CD4-positive, alpha-beta memory T cell (primary cell): ENCODE measurements around the gene PLPPR4. TPM values are rescaled to one million over a fixed set of nuclear protein-coding genes. Genes with fewer than 3 reads are reported as not detected.
"Not testable (repeated sequence)": the region's sequence is repeated elsewhere in the genome, so short reads cannot be mapped to it uniquely, and the experiment has no call there.

Source experiments
- CTCF ChIA-PET: fragments of 350-600 bp; sonication (Branson Sonifier 250); formaldehyde crosslinking; loops from one replicate; lab custom pipeline; 2021; ENCODE audit warnings: inconsistent platforms; ENCODE audit not compliant: partially characterized antibody; lab: Charles Lee
- POLR2A ChIA-PET: fragments of 350-600 bp; sonication (Branson Sonifier 250); formaldehyde crosslinking; loops from one replicate; lab custom pipeline; 2021; ENCODE audit not compliant: partially characterized antibody; lab: Charles Lee
- DNase-seq, 5 donors: peaks; one replicate each; pipeline versions ENCODE4 v3.0.0 to v3.0.0-alpha.2; 2020 to 2022; ENCODE audit warnings: mixed read lengths in 1 of 5
- H3K27ac ChIP-seq: one replicate; pipeline ENCODE4 v1.7.0; 2013; ENCODE audit warnings: low read depth, low read length
- H3K27me3 ChIP-seq: 2 replicates; pipeline ENCODE4 v1.7.0; 2013; ENCODE audit warnings: mild to moderate bottlenecking, low read length, moderate library complexity; ENCODE audit not compliant: insufficient read depth
- H3K36me3 ChIP-seq: 2 replicates; pipeline ENCODE4 v1.7.0; 2013; ENCODE audit warnings: mild to moderate bottlenecking, low read length, moderate library complexity; ENCODE audit not compliant: insufficient read depth
- H3K4me1 ChIP-seq: 2 replicates; pipeline ENCODE4 v1.7.0; 2013; ENCODE audit warnings: mild to moderate bottlenecking, low read length, moderate library complexity; ENCODE audit not compliant: insufficient read depth
- H3K4me3 ChIP-seq, 2 donors: one replicate each; pipeline ENCODE4 v1.7.0; 2013; ENCODE audit warnings: low read length in 2 of 2, mild to moderate bottlenecking in 1 of 2
- H3K9me3 ChIP-seq, 2 donors: one replicate each; pipeline ENCODE4 v1.7.0; 2013; ENCODE audit warnings: low read length in 2 of 2, control low read depth in 1 of 2; ENCODE audit not compliant: control insufficient read depth in 1 of 2
- H3K27ac Mint-ChIP-seq, 7 donors: one replicate each; pipeline ENCODE4 v1.8.0; 2020 to 2021; ENCODE audit warnings: mixed read lengths in 7 of 7, mild to moderate bottlenecking in 6 of 7, inconsistent platforms in 3 of 7, moderate library complexity in 3 of 7
- H3K27me3 Mint-ChIP-seq, 2 donors: one replicate each; pipeline ENCODE4 v1.8.0; 2020 to 2021; ENCODE audit warnings: mixed read lengths in 2 of 2
- H3K36me3 Mint-ChIP-seq, 2 donors: one replicate each; pipeline ENCODE4 v1.8.0; 2020 to 2021; ENCODE audit warnings: mixed read lengths in 2 of 2, inconsistent platforms in 1 of 2, mild to moderate bottlenecking in 1 of 2
- H3K4me1 Mint-ChIP-seq, 4 donors: one replicate each; pipeline ENCODE4 v1.8.0; 2020 to 2021; ENCODE audit warnings: mixed read lengths in 4 of 4, mild to moderate bottlenecking in 1 of 4
- H3K4me3 Mint-ChIP-seq, 8 donors: one replicate each; pipeline ENCODE4 v1.8.0; 2020 to 2021; ENCODE audit warnings: mixed read lengths in 8 of 8, mild to moderate bottlenecking in 7 of 8, moderate library complexity in 6 of 8, inconsistent platforms in 3 of 8
- H3K9me3 Mint-ChIP-seq, 8 donors: one replicate each; pipeline ENCODE4 v1.8.0; 2020 to 2021; ENCODE audit warnings: mixed read lengths in 8 of 8, mild to moderate bottlenecking in 5 of 8, inconsistent platforms in 3 of 8, moderate library complexity in 1 of 8
- intact Hi-C: fragments of 100-400 bp; cut with micrococcal nuclease; formaldehyde crosslinking; loops from one replicate; pipeline ENCODE4 v1.15.1; 2023
- polyA plus RNA-seq, 2 donors: library from polyadenylated mRNA; unstranded; fragments of 300-500 nt; fragmentation: Illumina TruSeq; gene quantifications; one replicate each; pipeline ENCODE4 v1.2.3, GENCODE V29; 2021
- total RNA-seq, 2 experiments: library from RNA; stranded (reverse); gene quantifications; one replicate each; pipeline ENCODE4 v1.2.3, GENCODE V29; 2021

The PLPPR4 gene
- total and polyA plus RNA-seq, 4 experiments from 2014 or later, result not detected

GRCh38 chr1:99269321-99269720 lies 5.0 kb downstream of the PLPPR4 start:
- Histone ChIP-seq H3K4me3 (no peak overlapping the region), H3K4me1 (no peaks in the 10 kb centered on the region), H3K27ac (no peak overlapping the region), H3K27me3 (no peaks in the 10 kb centered on the region), H3K9me3 (no peaks in the 10 kb centered on the region), H3K36me3 (no peaks in the 10 kb centered on the region)
- Mint-ChIP-seq H3K27ac (no peak overlapping the region), H3K9me3 (peaks cover 0 to 13% (median 3%) of the 10 kb centered on the region in 8 donors), H3K36me3 (no peaks in the 10 kb centered on the region), H3K27me3 (peaks cover 7 to 13% of the 10 kb centered on the region in 2 donors), H3K4me3 (no peak overlapping the region), H3K4me1 (peaks cover 0 to 6% (median 4%) of the 10 kb centered on the region in 4 donors)
- CTCF ChIA-PET, result no interaction called here
- no peak for DNase-seq
- intact Hi-C loops, result no loop called here
- POLR2A ChIA-PET, result no interaction called here

- Histone ChIP-seq H3K27ac (no peak overlapping the region), H3K4me3 (no peak overlapping the region), H3K9me3 (no peaks in the 10 kb centered on the region), H3K4me1 (no peaks in the 10 kb centered on the region), H3K36me3 (no peaks in the 10 kb centered on the region), H3K27me3 (no peaks in the 10 kb centered on the region)
- Mint-ChIP-seq H3K36me3 (no peaks in the 10 kb centered on the region), H3K4me1 (no peaks in the 10 kb centered on the region), H3K27ac (no peak overlapping the region), H3K27me3 (peaks cover 2 to 9% of the 10 kb centered on the region in 2 donors), H3K4me3 (no peak overlapping the region), H3K9me3 (peaks cover 0 to 16% (median 2%) of the 10 kb centered on the region in 8 donors)
- POLR2A ChIA-PET, result no interaction called here
- CTCF ChIA-PET, result no interaction called here
- intact Hi-C loops, result no loop called here
- DNase-seq, result no peak
Measured at GRCh38 chr1:99270646-99271045, 6.4 kb downstream of the PLPPR4 start.

- ChIA-PET POLR2A (no interaction called here), CTCF (no interaction called here)
- H3K4me3 ChIP-seq, result no peak overlapping the region
- intact Hi-C loops, result no loop called here
- DNase-seq, result no peak
- no peak overlapping the region for H3K27ac ChIP-seq
- no peaks in the 10 kb centered on the region for H3K27me3 ChIP-seq
- Mint-ChIP-seq H3K4me1 (no peaks in the 10 kb centered on the region), H3K36me3 (no peaks in the 10 kb centered on the region), H3K27me3 (peaks cover 2 to 9% of the 10 kb centered on the region in 2 donors), H3K27ac (no peak overlapping the region), H3K4me3 (no peak overlapping the region), H3K9me3 (peaks cover 0 to 16% (median 2%) of the 10 kb centered on the region in 8 donors)
- H3K4me1 ChIP-seq, result no peaks in the 10 kb centered on the region
- H3K9me3 ChIP-seq, result no peaks in the 10 kb centered on the region
- H3K36me3 ChIP-seq, result no peaks in the 10 kb centered on the region
Measured at GRCh38 chr1:99271249-99271648, 7.0 kb downstream of the PLPPR4 start.

- H3K4me3 Mint-ChIP-seq, result no peak overlapping the region
- H3K9me3 Mint-ChIP-seq, result peaks cover 0 to 13% (median 2%) of the 10 kb centered on the region in 8 donors
- ChIA-PET POLR2A (no interaction called here), CTCF (no interaction called here)
- no peaks in the 10 kb centered on the region for H3K27me3 ChIP-seq
- no peak for DNase-seq
- H3K4me1 Mint-ChIP-seq, result no peaks in the 10 kb centered on the region
- no peak overlapping the region for H3K4me3 ChIP-seq
- no peaks in the 10 kb centered on the region for H3K36me3 Mint-ChIP-seq
- no peak overlapping the region for H3K27ac ChIP-seq
- no peaks in the 10 kb centered on the region for H3K27me3 Mint-ChIP-seq
- no peaks in the 10 kb centered on the region for H3K9me3 ChIP-seq
- H3K36me3 ChIP-seq, result no peaks in the 10 kb centered on the region
- no peak overlapping the region for H3K27ac Mint-ChIP-seq
- no peaks in the 10 kb centered on the region for H3K4me1 ChIP-seq
- intact Hi-C loops, result no loop called here
Measured at GRCh38 chr1:99277066-99277465, 12.8 kb downstream of the PLPPR4 start.

GRCh38 chr1:99279525-99279924 lies 15.2 kb downstream of the PLPPR4 start:
- Mint-ChIP-seq H3K27me3 (no peaks in the 10 kb centered on the region), H3K36me3 (no peaks in the 10 kb centered on the region), H3K27ac (no peak overlapping the region), H3K4me3 (no peak overlapping the region), H3K4me1 (no peaks in the 10 kb centered on the region), H3K9me3 (peaks cover 0 to 4% (median 0%) of the 10 kb centered on the region in 8 donors)
- Histone ChIP-seq H3K9me3 (no peaks in the 10 kb centered on the region), H3K4me1 (no peaks in the 10 kb centered on the region), H3K36me3 (no peaks in the 10 kb centered on the region), H3K4me3 (no peak overlapping the region), H3K27ac (no peak overlapping the region), H3K27me3 (no peaks in the 10 kb centered on the region)
- no peak for DNase-seq
- CTCF ChIA-PET, result no interaction called here
- intact Hi-C loops, result no loop called here
- POLR2A ChIA-PET, result no interaction called here

- POLR2A ChIA-PET, result no interaction called here
- Histone ChIP-seq H3K27me3 (no peaks in the 10 kb centered on the region), H3K36me3 (no peaks in the 10 kb centered on the region), H3K4me1 (no peaks in the 10 kb centered on the region), H3K27ac (no peak overlapping the region), H3K4me3 (no peak overlapping the region), H3K9me3 (no peaks in the 10 kb centered on the region)
- CTCF ChIA-PET, result no interaction called here
- Mint-ChIP-seq H3K36me3 (no peaks in the 10 kb centered on the region), H3K4me3 (no peak overlapping the region), H3K4me1 (no peaks in the 10 kb centered on the region), H3K27me3 (no peaks in the 10 kb centered on the region), H3K27ac (no peak overlapping the region), H3K9me3 (no peaks in the 10 kb centered on the region)
- no peak for DNase-seq
- intact Hi-C loops, result no loop called here
Measured at GRCh38 chr1:99281105-99281504, 16.8 kb downstream of the PLPPR4 start.

GRCh38 chr1:99282536-99282935 lies 18.2 kb downstream of the PLPPR4 start:
- ChIA-PET POLR2A (no interaction called here), CTCF (no interaction called here)
- H3K27me3 Mint-ChIP-seq, result peaks cover 1 to 4% of the 10 kb centered on the region in 2 donors
- H3K4me3 ChIP-seq, result no peak overlapping the region
- intact Hi-C loops, result no loop called here
- no peaks in the 10 kb centered on the region for H3K4me1 ChIP-seq
- H3K9me3 Mint-ChIP-seq, result peaks cover 0 to 6% (median 2%) of the 10 kb centered on the region in 8 donors
- no peaks in the 10 kb centered on the region for H3K9me3 ChIP-seq
- H3K4me3 Mint-ChIP-seq, result no peak overlapping the region
- DNase-seq, result no peak
- H3K27me3 ChIP-seq, result no peaks in the 10 kb centered on the region
- no peak overlapping the region for H3K27ac Mint-ChIP-seq
- no peaks in the 10 kb centered on the region for H3K4me1 Mint-ChIP-seq
- H3K36me3 ChIP-seq, result no peaks in the 10 kb centered on the region
- no peak overlapping the region for H3K27ac ChIP-seq
- H3K36me3 Mint-ChIP-seq, result no peaks in the 10 kb centered on the region

- H3K4me1 ChIP-seq, H3K27me3 ChIP-seq, DNase-seq, H3K4me3 ChIP-seq, H3K4me1 Mint-ChIP-seq, H3K36me3 ChIP-seq, H3K27ac Mint-ChIP-seq, CTCF ChIA-PET, POLR2A ChIA-PET, H3K9me3 Mint-ChIP-seq, intact Hi-C loops, H3K9me3 ChIP-seq, H3K4me3 Mint-ChIP-seq, H3K36me3 Mint-ChIP-seq, H3K27me3 Mint-ChIP-seq, H3K27ac ChIP-seq: not testable (repeated sequence)
Measured at GRCh38 chr1:99283521-99283920, 19.2 kb downstream of the PLPPR4 start.
